ENCODE data around the gene TMEM175.

TMEM175 gene

GRCh38 chr4:958696-959337 is 26.6 kb downstream of the TMEM175 start:
- no peak for DNase-seq (ENCODE audit: low spot score)

GRCh38 chr4:959338-960139 is 27.3 kb downstream of the TMEM175 start:
- no peak for DNase-seq (ENCODE audit: low spot score)

DNA sequence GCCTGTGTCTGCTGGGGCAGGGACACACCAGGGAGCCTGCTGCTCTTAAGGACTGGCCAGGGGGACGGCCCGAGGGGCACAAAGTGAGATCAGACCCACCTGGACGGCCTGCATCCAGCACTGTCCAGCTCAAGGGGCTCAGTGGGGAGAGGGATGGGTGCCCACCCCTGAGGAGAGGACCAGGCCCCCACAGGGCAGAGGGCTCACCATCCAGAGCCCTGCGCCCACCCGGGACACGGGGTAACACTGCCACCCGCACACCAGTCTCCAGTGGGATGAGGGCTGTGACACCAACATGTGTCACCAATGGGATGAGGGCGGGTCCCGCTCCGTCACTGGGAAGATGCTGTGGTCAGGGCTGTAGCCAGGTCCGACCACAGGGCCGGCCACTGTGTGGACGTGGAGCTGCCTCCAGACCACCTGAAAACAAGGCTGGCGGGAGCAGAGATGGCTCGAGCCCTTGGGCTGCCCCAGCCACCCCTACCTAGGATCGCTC is 27.9 kb downstream of the TMEM175 start:
- DNase-seq (ENCODE audit: low spot score): no peak

DNA sequence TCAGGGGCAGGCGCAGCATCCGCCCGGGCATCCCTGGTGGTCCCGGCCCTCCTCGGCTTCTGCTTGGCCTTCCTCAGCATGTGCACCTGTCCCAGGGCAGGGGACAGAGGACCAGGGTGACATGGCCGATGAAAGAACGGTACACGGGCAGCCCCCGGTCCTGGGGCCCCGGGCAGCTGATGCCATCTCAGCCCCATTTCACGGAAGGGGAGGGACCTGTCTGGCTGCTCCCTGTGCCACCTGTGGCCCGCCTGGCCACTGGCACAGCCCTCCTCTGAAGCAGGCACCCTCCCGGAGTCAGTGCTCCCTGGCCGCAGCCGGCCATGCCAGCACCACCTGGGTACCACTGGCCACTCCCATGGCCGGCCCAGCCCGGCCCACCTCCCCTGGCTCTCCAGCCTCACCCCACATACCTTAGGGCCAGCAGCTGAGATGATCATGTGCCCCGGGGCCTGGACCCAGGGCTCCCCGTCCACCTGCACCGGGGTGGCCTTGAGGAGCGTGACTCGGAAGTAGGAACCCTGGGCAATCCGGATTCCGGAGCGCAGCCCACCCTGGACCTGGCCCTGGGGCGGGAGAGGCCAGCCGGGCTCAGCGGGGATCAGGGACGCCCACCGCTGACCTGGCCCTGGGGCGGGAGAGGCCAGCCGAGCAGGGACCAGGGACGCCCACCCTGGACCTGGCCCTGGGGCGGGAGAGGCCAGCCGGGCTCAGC is 28.5 kb downstream of the TMEM175 start:
- DNase-seq (ENCODE audit: low spot score): no peak

- DNase-seq (ENCODE audit: low spot score): no peak
Measured at GRCh38 chr4:961351-962230, 29.3 kb downstream of the TMEM175 start.

DNA sequence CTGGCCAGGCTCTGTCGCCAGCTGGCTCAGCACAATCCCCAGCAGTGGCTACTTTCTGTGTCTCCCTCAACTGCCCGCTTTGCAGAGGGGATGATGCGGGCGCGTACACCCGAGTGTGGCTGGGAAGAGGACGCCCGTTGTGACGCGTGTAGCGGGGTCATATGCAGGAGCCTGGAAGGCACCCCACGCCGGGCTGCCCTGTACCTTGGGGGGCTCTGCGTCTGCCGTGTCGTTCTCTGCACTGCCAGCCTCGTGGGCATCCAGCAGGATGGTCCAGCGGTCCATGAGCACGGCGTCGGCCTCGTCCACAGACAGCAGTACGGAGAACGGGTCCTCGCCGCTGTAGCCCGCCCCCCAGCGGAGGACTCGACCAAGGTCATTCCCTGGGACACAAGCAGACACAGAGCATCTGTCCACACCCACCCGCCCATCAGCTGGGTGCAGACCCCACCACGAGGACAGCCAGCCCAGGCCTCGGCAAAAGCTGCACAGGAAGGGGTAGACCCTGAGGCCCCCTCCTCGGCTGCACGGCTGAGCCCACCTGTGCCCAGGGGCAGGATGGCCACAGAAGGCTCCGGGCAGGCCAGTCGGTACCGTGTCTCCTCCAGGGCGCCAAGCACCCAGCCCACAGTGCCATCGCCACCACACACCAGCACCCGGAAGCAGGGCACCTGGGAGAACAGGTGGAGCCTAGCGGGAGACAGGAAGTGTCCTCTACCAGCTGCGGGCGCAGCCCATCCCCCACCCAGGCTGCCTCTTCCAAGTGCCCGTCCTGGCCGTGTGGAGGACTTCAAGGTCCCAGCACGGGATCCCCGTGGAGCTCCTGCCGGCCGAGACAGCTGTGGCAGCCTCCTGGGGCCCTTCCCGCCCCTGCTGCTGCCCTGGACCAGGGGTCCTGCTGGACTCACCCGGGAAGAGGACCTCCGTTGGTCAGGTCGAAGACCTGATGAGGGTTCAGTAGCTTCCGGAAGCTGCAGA is 30.3 kb downstream of the TMEM175 start:
- no peak for DNase-seq (ENCODE audit: low spot score)

GRCh38 chr4:963276-964225 is 31.3 kb downstream of the TMEM175 start:
- DNase-seq (ENCODE audit: low spot score): no peak

DNA sequence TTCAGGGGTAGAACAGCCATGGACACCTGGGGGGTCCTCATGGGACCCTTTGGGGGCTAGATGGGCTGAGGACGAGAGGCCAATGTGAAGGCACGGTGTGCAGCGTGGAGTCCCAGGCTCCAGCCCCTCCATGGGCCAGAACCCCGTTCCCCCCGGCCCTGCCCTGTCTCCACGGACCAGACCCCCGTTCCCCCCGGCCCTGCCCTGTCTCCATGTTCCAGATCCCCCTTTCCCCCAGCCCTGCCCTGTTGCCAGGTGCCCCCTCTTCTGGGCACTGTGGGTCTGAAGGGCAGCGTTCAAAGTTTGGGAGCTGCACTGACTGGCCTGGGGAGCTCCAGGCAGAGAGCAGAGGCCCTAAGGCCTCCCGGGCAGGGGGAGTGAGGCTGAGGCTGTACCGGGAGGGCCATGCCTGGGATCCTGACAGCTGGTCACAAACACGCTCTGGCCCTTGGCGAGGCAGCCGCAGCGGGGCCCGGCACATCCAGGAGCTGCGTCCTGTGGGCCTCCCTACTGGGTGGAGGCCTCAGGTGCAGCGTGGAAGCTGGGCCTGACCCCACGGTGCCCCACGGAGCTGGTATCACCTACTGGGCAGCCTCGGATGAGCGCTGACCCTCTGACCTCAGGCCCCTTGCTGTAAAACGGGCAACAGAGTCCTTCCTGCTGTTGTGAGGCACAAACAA is 32.2 kb downstream of the TMEM175 start:
- DNase-seq (ENCODE audit: low spot score): no peak

DNA sequence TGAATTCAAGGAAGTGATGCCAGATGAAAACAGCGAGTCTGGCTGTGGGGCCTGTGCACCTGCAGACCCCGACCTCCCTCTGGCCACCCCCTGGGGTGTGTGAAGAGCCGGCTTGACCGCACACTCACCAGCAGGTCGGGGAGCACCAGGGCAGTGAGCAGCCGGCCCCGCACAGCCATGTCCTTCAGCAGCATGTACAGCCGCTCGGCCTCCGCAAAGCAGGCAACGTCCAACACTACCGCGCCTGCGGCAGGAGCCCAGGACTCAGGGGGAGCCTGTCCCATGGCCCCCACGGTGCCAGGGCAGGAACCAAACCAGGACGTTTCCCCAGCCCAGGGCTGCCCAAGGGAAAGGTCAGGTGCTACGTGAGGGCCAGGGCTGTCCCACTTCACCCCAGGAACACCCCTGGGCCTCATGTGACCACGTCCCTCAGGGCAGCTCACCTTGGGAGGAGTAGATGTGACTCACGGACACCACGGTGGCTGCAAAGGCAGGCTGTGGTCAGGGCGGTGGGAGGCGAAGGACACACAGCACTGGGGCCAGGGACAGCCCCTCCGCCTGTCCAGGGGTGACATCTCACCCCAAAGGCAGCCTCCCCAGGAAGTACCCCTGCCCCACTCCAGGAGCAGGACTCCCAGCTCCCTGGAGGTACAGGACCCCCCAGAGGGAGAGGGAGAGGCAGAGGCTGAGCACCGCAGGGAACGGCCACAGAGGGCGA is 32.9 kb downstream of the TMEM175 start:
- no peak for DNase-seq (ENCODE audit: low spot score)

DNA sequence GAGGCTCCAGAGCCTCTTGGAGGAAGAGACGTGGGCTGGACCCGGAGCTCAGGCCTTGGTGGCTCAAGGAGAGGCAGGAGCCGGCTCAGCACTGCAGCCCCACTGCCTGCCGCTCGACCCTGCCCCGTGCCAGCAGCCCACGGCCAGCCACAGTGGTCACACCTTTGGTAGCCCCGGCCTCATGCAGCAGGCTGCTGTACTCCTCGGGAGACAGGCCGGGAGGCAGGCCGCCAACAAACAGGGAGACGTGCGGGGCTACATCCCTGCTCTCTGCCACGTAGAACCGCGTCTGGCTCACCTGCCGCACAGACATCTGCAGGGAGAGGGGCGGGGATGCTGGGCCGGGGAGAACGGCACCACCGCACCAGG is 33.5 kb downstream of the TMEM175 start:
- DNase-seq (ENCODE audit: low spot score): no peak

DNA sequence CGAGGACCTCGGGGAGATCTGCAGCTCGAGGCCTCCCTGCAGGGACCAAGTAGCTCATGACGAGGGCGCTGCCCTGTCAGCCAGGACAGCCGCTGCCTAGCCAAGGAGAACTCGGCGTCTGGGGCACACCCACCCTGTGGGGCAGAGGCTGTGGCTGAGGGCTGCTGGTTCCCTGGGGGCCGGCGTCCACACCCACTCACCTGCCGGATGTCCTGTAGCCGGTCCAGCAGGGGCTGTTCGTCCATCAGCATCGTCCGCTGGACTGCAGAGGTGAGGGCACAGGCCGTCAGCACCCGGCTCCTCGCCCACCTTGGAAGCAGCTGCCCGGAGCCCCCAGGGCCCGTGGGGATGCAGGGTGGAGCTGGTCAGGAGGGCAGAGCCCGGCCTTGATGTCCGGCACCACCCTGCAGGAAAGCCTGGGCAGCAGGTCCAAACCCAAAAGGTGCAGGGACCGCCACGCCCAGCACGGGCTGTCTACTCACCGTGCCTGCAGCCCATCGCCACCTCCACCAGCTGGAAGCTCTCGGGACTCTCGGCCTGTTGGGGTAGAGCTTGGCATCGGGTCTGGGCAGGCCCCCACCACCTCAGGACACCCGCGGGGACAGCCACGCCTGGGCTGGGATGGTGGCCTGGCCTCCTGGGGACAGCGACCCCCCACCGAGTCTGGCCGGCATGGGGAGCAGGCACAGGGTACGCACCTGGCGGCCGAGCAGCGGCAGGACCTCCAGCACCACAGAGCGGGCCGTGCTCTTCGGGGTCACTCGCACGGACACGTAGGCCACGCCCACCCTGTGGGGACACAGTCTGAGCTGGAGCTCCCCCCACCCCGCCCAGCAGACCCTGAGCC is 34.2 kb downstream of the TMEM175 start:
- DNase-seq (ENCODE audit: low spot score): no peak

- DNase-seq (ENCODE audit: low spot score): no peak
Measured at GRCh38 chr4:967113-968104, 35.1 kb downstream of the TMEM175 start.

DNA sequence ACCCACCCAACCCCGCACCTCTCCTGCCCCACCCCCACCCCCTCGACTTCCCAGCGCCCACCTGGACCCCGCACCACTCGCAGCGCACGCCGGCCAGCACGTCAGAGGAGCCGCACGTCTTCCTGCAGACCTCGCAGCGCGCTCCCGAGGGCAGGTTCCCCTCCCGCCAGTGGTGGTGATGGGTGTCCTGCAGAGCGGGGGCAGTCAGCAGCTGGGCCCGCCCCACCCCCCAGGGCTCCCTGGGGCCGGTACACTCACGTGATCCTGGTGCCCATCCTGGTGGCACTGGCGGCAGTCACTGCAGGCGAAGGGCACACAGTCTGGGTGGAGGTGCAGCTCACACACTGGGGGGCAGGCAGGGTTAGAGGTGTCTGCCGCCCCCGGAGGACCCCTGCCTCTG is 36.0 kb downstream of the TMEM175 start:
- DNase-seq (ENCODE audit: low spot score): no peak

DNA sequence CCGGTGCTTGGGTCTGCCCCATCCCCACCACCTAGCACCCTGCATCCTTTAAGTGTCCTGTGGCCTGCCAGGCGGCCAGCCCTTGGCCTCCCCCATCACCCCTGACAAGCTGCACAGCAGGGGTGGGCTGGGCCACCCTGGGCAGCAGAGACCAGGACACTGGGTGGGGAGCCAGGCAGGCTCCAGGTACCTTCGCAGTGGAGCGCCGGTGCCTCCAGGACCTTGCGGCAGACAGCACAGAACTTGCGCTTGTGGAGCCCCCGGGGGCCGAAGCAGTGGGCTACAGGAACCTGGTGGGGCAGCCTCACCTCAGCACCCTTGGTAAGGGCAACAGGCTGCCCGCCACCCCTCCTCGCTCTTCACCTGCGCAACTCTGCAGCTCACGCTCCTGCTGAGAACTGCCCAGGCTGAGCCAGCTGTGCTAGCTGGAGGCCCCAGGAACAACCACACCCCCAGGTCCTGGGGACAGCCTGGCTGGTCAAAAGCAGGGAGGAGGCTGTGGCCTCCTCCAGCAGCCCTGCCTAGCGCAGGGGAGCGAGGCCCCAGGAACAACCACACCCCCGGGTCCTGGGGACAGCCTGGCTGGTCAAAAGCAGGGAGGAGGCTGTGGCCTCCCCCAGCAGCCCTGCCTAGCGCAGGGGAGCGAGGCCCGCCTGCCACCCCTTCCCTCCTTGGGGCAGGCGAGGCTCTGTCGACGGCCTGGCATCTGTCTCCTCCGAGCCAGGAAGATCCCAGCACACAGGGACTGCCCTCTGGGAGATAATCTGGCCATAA is 36.5 kb downstream of the TMEM175 start:
- DNase-seq (ENCODE audit: low spot score): no peak

GRCh38 chr4:970046-970745 is 37.9 kb downstream of the TMEM175 start:
- DNase-seq (ENCODE audit: low spot score): no peak
